ENCODE measurements around the gene ST3GAL3. TPM values are rescaled to one million over a fixed set of nuclear protein-coding genes. Genes with fewer than 3 reads are reported as not detected.

ST3GAL3 gene
- total RNA-seq, 1 experiment from 2014 or later = 26.8 TPM

DNA sequence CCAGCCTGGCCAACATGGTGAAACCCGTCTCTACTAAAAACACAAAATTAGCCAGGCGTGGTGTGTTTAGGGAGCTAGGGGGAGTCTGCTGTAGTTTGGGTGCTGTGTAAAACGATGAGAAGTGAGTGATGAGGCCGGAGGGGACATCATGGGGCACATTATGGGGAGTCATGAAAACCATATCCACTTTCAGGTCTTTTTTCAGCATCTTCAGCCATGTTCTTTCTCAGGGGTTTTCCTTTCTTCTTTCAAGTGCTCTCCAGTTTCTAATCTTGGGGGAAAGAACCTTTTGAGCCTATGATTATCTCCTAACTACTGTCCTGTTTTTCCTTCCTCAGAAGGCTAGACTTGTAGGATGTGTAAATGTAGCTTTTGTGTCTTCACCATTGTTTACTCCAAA lies 43.0 kb upstream of the ST3GAL3 start:
- POLR2A ChIA-PET (ENCODE audit: low non-redundant PET) = no interaction called here
- BruUV-seq (replicated peaks) = no TSS peak
- H3K36me3 ChIP-seq (ENCODE audit: insufficient read depth, low read length, poor library complexity, severe bottlenecking) = peaks cover 99% of the 10 kb centered on the region
- H3K4me1 ChIP-seq (ENCODE audit: insufficient read depth, low read length, poor library complexity, severe bottlenecking) = no peaks in the 10 kb centered on the region
- CTCF ChIA-PET = no interaction called here
- H3K4me3 ChIP-seq (ENCODE audit: low read depth, low read length, poor library complexity, severe bottlenecking) = no peak overlapping the region
- H3K27ac ChIP-seq (ENCODE audit: low read depth, low read length, poor library complexity, severe bottlenecking) = no peak overlapping the region
- intact Hi-C loops (cut with micrococcal nuclease; ENCODE audit: unreplicated experiment) = no loop called here
- no peaks in the 10 kb centered on the region for H3K27me3 ChIP-seq (replicated peaks; ENCODE audit: insufficient read depth, low read depth, low read length, poor library complexity)
- no peak for TF ChIP-seq EZH2 (IDR thresholded peaks at IDR 0.05; ENCODE audit: borderline replicate concordance, low read depth, low read length, poor library complexity, severe bottlenecking)
- TF ChIP-seq, protein P1, sequence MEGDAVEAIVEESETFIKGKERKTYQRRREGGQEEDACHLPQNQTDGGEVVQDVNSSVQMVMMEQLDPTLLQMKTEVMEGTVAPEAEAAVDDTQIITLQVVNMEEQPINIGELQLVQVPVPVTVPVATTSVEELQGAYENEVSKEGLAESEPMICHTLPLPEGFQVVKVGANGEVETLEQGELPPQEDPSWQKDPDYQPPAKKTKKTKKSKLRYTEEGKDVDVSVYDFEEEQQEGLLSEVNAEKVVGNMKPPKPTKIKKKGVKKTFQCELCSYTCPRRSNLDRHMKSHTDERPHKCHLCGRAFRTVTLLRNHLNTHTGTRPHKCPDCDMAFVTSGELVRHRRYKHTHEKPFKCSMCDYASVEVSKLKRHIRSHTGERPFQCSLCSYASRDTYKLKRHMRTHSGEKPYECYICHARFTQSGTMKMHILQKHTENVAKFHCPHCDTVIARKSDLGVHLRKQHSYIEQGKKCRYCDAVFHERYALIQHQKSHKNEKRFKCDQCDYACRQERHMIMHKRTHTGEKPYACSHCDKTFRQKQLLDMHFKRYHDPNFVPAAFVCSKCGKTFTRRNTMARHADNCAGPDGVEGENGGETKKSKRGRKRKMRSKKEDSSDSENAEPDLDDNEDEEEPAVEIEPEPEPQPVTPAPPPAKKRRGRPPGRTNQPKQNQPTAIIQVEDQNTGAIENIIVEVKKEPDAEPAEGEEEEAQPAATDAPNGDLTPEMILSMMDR (conservative IDR thresholded peaks at IDR 0.05; ENCODE audit: low read depth, low read length) = no peak
- no peaks in the 10 kb centered on the region for H3K9me3 ChIP-seq (ENCODE audit: low read depth, low read length, poor library complexity, severe bottlenecking)
- no peak for DNase-seq (ENCODE audit: low spot score)

DNA sequence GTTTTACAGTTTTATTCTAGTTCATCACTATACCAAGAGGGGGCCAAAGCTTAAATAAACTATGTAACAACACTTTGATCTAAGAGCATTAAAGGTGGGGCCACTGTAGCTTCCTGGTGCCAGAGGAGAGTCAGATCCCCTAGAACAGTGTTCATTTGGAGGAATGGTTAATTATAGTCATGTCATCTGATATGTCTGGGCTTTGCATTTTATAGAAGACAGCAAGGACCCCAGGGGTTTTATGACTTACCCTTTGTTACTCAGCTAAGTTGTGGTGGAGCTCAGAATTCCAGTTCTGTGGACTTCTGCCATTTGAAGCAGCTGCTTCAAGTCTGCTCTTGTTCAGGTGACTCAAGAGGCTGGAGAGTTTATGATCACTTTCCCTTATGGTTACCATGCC lies 40.7 kb upstream of the ST3GAL3 start:
- intact Hi-C loops (cut with micrococcal nuclease; ENCODE audit: unreplicated experiment) = no loop called here
- BruUV-seq (replicated peaks) = no TSS peak
- DNase-seq (ENCODE audit: low spot score) = no peak
- CTCF ChIA-PET = interaction anchor here (0.5 kb wide), 1 partner anchor 382 kb away, joined by 7 read pairs; no protein-coding TSS in a partner anchor
- H3K9me3 ChIP-seq (ENCODE audit: low read depth, low read length, poor library complexity, severe bottlenecking) = no peaks in the 10 kb centered on the region
- peaks cover 99% of the 10 kb centered on the region for H3K36me3 ChIP-seq (ENCODE audit: insufficient read depth, low read length, poor library complexity, severe bottlenecking)
- no peaks in the 10 kb centered on the region for H3K4me1 ChIP-seq (ENCODE audit: insufficient read depth, low read length, poor library complexity, severe bottlenecking)
- no peak for TF ChIP-seq EZH2 (IDR thresholded peaks at IDR 0.05; ENCODE audit: borderline replicate concordance, low read depth, low read length, poor library complexity, severe bottlenecking)
- TF ChIP-seq, protein P1 (conservative IDR thresholded peaks at IDR 0.05; ENCODE audit: low read depth, low read length) = no peak
- H3K27ac ChIP-seq (ENCODE audit: low read depth, low read length, poor library complexity, severe bottlenecking) = no peak overlapping the region
- POLR2A ChIA-PET (ENCODE audit: low non-redundant PET) = no interaction called here
- no peak overlapping the region for H3K4me3 ChIP-seq (ENCODE audit: low read depth, low read length, poor library complexity, severe bottlenecking)
- H3K27me3 ChIP-seq (replicated peaks; ENCODE audit: insufficient read depth, low read depth, low read length, poor library complexity) = no peaks in the 10 kb centered on the region

DNA sequence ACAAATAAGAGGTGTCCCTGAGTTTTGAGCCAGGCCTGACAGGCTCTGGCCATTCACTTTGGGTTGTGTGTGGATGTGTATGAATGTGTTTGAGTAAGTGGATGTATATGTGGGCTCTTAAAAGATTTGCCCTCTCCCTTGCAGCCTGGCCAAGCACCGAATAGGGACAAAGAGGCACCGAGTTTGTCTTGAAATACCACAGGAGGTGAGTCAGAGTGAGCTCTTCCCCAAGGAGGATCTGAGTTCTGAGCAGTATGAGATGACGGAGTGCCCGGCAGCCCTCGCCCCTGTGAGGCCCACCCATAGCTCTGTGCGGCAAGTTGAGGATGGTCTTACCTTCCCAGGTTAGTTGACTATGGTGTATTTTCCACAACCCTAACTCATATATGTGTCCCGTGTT lies 38.4 kb upstream of the ST3GAL3 start:
- intact Hi-C loops (cut with micrococcal nuclease; ENCODE audit: unreplicated experiment) = no loop called here
- TF ChIP-seq, protein P1 (conservative IDR thresholded peaks at IDR 0.05; ENCODE audit: low read depth, low read length) = no peak
- TF ChIP-seq EZH2 (IDR thresholded peaks at IDR 0.05; ENCODE audit: borderline replicate concordance, low read depth, low read length, poor library complexity, severe bottlenecking) = no peak
- POLR2A ChIA-PET (ENCODE audit: low non-redundant PET) = no interaction called here
- Histone ChIP-seq H3K9me3 (ENCODE audit: low read depth, low read length, poor library complexity, severe bottlenecking) (no peaks in the 10 kb centered on the region), H3K4me1 (ENCODE audit: insufficient read depth, low read length, poor library complexity, severe bottlenecking) (no peaks in the 10 kb centered on the region), H3K4me3 (ENCODE audit: low read depth, low read length, poor library complexity, severe bottlenecking) (no peak overlapping the region), H3K27me3 (replicated peaks; ENCODE audit: insufficient read depth, low read depth, low read length, poor library complexity) (no peaks in the 10 kb centered on the region), H3K36me3 (ENCODE audit: insufficient read depth, low read length, poor library complexity, severe bottlenecking) (peaks cover 95% of the 10 kb centered on the region), H3K27ac (ENCODE audit: low read depth, low read length, poor library complexity, severe bottlenecking) (no peak overlapping the region)
- CTCF ChIA-PET = no interaction called here
- no TSS peak for BruUV-seq (replicated peaks)
- DNase-seq (ENCODE audit: low spot score) = no peak

All from A673 (cell line).